ENCODE data around the gene RBM41.

Gene RBM41

GRCh38 chrX:107025545-107025944, 93.1 kb downstream of the RBM41 start:
- no peak for DNase-seq

- no peak for DNase-seq
Observed at GRCh38 chrX:107014936-107015335, 103.7 kb downstream of the RBM41 start.

Measured in activated CD4-positive, alpha-beta T cell treated with anti-CD3 and anti-CD28 coated beads, Interleukin-2, amount 50 U/mL, for 1 hour (primary cell).